ENCODE data around the gene TMEM108. TPM values are rescaled to one million over a fixed set of nuclear protein-coding genes. Genes with fewer than 3 reads are reported as not detected.
"Not testable (repeated sequence)": the region's sequence is repeated elsewhere in the genome, so short reads cannot be mapped to it uniquely, and the experiment has no call there.

TMEM108 gene
- 5.8 and 9.4 TPM in 2 replicates for total RNA-seq (2014; rRNA removed)
- polyA plus RNA-seq (2012): 22.1 TPM

DNA sequence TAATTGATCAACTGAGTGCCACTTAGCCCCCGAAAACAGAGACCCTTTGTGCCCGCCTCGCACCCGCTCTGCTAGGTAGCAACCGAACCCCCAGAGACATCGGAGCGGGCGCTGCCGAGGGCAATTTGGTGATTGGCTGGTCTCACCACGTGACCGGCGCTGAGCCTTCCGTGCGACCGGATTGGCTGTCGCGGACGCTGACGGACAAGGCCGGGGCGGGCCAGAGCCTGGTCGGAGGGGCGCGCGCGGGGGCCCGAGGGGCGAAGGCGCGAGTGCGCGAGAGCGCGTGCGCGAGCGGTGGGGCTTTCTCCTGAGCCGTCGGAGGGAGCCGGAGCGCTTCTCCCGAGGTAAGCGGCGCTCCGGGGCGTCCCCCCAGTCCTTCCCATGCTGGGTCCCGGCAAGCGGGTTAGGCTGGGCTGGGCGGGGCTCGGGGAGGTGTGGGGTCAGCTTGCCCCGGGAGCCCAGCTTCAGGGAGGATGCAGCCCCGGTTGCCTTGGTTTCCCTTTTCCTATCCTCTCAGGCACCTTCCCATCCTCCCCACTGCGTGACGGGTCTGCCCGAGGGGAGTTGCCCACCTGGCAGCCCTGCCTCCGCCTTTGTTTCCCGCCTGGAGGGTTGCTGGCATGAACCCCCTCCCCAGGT lies at the start of gene TMEM108:
Gene TMEM108 (plus strand): TSS at position 303 of the 642 bp plus-strand sequence.
- peak; percentile 77 for DNase-seq (ENCODE audit: low read depth)

DNA sequence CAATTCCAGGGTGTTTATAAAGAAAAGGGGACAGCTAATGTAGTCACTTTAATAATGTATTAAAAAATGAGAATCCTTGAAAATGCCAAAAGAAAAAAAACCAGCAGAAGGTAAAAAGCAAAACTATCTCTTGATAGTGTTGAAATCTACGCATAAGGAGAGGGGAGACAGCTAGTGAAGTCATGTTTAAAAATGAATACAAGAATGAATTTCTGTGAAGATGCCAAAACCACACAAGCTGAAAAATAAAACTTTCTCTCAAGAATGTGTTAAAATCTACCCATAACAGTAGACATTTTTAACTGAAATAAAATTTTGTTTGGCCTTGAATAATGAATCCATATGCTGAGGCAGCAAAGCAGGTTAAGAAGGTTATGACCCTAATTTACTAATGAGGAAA lies 42.2 kb upstream of the TMEM108 start:
- DNase-seq (ENCODE audit: low read depth): no peak

DNA sequence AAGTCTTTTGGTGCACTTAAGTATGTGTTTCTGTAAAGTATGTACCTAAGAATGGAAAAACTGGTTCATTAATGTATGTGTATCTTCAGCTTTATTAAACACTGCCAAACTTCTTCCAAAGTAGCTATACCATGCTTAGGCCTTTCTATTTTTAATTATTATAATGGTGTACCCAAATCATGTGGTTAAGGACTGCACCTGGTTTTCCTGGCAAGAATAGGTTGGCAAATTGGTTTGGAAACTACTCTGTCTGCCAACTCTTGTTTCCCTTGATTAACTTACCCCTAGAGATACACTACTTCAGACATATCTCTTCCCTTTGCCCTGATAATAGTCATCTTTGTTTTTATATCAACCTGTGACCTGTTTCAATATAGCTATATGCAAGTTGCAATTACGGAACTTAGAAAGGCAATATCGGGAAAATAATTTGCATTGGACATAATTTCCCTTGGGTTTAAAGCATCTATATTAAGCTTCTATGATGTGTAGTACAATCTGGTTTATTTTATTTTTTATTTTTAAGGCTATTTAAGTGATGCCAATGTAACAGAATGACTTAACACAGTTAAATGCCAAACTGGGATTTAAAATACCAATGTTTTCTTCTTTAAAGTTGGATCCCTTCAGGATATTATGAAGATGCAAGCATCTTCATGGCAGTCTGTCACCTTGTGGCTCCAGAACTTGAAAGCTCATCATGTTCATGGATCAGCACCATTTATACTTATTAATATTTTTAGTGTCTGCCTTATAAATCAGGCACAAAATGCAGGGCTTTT lies 40.6 kb upstream of the TMEM108 start:
- no peak for DNase-seq (ENCODE audit: low read depth)

DNA sequence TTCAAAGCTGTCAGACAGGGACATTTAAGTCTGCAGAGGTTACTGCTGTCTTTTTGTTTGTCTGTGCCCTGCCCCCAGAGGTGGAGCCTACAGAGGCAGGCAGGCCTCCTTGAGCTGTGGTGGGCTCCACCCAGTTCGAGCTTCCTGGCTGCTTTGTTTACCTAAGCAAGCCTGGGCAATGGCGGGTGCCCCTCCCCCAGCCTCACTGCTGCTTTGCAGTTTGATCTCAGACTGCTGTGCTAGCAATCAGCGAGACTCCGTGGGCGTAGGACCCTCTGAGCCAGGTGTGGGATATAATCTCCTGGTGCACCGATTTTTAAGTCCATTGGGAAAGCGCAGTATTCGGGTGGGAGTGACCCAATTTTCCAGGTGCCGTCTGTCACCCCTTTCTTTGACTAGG lies 33.2 kb upstream of the TMEM108 start:
- not testable (repeated sequence) for DNase-seq (ENCODE audit: low read depth)

DNA sequence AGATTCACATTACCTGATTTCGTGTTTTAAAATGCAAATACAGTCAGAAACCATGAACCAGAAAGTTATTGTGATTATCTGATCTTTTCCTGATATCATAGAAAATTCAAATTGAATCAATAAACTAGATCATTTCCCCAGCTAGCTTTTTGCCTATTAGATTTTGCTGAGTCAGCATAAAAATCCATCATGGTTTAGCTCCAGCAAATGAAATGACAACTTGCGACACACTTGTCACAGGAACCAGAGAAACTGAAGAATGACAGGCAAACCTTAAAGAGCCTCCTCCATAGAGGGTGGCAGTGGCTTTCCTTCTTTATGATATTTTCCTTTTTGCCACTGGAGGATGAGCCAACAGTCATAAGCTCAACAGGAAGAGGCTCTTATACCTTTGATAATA lies 30.6 kb upstream of the TMEM108 start:
- no peak for DNase-seq (ENCODE audit: low read depth)

DNA sequence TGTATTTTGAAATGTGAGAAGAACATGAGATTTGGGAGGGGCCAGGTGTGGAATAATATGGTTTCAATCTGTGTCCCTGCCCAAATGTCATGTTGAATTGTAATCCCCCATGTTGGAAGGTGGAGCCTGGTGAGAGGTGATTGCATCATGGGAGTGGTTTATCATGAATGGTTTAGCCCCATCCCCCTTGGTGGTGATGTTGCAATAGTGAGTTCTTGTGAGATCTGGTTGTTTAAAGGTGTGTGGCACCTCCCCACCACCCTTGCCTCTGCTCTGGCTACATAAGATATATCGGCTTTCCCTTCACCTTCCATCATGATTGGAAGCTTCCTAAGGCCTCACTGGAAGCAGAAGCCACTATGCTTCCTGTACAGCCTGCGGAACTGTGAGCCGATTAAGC lies 23.9 kb upstream of the TMEM108 start:
- no peak for DNase-seq (ENCODE audit: low read depth)

DNA sequence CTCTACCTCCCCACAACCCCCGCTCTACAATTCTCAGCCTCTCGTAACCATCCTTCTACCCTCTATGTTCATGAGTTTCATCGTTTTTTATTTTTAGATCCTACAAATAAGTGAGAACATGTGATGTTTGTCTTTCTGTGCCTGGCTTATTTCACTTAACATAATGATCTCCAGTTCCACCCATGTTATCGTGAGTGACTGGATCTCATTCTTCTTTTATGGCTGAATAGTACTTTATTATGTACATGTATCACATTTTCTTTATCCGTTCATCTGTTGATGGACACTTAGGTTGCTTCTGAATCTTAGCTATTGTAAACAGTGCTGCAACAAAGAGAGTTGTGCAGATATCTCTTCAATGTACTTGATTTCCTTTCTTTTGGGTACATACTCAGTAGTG lies 22.6 kb upstream of the TMEM108 start:
- DNase-seq (ENCODE audit: low read depth): not testable (repeated sequence)

DNA sequence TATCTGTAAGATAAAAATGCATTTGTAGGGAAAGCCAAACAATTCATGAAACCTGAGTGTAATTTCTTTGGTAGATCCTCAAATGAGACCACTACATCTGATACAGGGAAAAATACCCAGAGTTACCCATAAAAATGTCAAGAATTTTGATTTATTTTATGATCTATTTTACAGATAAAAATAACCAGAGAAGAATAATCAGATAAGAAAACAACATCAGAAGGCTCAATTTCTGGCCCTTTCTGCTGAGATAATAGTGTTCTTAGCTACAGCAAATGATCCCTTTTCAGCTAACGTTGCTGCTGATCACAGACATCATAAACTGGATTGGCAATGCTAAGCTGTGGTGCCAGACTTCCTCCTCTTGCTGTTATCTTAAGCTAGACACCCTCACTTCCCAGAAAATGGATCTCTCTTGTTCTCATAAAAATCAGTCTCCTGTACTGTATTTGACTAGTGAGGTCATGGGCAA lies 21.3 kb upstream of the TMEM108 start:
- no peak for DNase-seq (ENCODE audit: low read depth)

DNA sequence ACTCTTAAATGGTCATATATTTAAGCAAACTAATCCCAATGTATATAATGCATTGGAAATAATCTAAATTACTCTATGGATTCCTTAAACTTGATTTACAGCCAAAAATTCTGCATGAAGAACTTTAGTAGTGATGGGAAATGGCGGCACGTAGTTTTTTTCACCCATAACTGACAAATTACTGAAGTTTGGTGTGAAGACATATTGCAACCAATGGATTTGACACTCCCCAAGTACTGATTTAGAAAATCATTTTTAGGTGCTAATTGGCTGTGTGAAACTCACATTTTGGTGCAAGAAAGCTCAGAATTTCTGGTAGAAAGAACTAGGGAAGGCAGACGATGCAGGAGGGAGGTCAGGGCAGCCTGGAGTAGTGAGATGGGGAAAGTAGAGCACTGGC lies 19.3 kb upstream of the TMEM108 start:
- DNase-seq (ENCODE audit: low read depth): no peak

DNA sequence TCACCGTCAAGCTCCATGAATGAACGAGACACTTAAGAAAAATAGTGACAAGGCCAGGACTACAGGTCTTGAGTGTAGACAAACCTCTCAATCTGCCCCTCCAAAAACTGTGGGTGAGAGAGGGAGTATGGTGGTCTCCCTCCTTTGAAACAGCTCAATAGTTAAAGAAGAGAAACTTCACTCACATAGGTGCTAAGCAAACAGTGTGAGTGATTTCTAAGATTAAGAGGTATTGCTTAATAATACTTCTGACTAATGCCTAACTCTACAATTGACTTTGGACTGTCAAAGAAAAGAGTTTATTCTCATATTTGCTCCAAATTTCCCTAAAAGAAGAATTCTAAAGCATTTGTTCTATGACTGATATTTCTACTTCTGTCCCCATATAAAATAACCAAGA lies 17.0 kb upstream of the TMEM108 start:
- no peak for DNase-seq (ENCODE audit: low read depth)

DNA sequence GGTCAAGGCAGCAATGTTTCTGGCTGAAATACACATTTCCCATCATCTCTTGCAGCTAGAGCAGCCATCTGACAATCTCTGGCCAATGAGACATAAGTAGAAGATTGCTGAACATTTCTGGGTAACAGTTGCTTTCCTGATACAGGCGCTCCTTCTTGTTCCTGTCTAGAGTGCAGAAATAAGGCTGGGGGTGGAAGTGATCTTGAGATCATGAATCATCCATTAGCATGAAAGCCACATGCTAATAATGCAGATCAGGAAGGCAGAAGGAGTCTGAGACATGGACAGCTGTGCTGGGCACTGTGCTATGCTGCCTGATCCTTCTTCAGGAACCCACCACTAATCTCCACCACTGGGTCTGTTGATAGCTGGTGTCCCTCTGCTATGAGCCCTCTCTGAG lies 14.8 kb upstream of the TMEM108 start:
- DNase-seq (ENCODE audit: low read depth): peak; percentile 39

DNA sequence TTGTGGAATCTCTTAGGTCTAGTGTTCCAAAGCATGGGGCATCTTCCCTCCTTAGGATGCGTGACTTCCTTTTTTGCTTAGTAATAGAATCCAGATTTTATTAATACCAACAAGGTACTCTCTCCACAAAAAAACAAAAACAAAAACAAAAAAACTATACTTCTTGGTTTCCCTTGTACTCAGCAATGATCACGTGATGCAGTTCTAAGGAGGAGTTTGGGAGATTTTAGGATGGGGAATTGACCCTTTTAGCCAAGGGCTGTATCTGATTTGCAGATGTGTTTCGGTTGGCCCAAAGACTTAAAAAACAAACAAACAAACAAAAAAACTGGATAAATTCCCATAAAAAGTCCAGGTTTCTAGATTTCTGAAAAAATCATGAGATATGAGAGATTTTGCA lies 12.6 kb upstream of the TMEM108 start:
- no peak for DNase-seq (ENCODE audit: low read depth)

DNA sequence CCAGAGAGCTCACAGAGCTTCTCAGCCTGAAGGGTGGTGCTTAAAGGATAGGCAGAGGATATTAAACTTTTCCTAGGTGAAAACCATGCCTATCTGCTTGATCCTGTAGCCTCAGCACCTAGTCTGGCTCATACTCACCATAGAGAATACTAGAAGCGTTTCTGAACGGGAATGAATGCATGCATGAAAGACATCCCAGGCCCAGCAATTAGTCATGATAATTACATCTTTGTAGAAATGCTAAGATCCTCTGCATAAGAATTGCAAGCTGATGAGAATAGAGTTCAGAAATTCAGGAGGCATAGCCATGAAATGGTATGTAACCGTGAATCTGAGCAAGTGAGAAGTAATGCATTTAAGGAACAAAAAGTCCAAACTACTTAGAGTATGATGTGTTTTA lies 5.9 kb upstream of the TMEM108 start:
- no peak for DNase-seq (ENCODE audit: low read depth)

DNA sequence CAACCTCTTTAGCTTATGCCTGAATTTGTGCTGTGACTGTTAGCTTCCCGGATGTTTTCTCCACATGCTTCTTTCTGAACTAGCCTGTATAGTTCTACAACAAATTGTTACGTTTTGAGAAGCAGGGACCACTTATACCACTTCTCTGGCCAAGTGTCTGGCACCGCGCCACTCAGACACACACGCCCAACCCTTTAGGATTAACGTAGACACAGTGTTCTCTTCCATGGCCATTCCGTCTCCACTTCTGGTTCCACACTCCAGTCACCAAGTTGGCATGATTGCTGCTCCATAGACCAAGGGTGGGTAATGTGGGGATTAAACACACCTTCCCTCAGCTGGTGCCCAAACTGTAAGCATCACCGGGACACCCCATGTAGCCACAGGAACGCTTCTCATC lies 755 bp upstream of the TMEM108 start:
- DNase-seq (ENCODE audit: low read depth): no peak

DNA sequence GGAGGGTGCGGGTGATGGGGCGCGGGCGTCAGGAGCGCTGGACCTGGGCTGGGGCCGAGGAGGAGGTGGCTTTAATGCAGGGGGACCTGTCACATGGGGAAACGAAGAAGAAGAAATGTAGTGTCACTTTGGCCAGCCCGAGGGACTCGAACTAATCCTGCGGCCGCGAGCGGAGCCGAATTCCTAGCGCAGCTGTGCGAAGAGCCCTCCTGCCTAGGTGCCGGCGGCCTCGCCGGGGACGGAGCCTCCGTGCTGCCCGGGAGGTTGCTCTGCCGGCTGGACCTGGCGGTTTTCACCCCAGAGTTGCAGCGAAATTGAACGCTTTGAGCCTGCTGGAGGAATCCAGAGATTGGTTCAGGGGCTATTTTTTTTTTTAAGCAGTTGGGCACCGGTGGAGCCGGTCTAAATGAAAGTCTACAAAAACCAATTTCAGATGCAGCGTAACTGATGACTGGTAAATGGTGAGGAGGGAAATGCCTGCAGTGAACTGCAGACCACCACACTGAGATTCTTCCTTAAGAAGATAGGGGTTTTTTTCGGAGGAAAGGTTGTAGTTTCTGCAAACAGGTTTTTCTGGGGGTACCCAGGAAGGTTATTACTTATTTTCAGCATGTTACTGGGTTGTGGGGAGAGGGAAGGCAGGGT lies 662 bp downstream of the TMEM108 start:
- peak; percentile 25 for DNase-seq (ENCODE audit: low read depth)

DNA sequence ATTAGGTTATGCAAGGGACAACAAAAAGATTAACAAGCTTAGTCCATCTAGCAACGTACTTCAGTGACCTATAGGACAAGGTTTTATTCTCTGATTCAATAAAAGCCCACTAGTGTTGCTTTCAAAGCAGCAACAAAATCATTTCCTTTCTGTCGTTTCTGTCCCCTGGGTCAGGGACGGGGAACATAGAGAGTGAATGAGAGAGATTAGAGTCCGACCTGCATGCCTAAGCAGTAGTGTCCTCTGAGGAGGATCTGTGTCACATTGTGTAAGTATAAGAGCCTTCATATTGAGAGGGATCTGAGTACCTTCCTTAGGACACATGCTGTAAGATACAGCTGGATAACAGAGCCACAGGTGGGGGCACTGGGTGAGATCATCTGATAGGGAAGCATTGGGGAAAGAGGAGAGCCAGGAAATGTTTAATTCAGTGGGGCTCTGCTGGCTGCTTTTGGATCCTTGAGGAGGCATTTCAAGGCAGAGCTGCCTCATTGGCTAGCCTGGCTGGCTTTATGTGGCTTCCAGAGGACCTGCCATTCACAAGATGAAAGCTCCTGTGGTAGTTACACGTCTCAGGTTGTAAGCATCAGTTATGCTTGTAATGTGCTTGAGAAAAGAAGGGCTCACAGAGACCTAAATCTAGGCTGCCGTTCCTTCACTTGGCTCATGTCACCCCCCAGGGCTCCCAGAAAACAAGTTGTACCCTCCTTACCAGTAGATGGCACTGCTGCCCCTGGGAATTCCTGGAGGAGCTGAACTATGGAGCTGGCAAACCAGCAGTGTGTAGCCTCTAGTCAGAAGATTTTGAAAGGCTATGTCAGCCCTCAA lies 2.7 kb downstream of the TMEM108 start:
- peak; percentile 80 for DNase-seq (ENCODE audit: low read depth)

DNA sequence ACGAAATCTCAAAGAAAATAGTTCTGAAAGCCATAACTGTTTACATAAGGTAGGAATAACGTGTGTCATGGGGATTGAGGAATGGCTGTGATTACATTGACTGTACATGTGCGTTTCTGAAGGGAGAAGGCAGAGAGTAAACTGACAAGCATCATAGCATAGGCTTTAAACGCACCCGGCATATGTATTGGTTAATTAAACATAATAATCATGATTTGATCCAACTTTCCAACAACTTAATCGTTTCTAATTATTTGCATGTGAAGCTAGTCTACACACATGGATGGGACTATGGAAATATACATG lies 3.3 kb downstream of the TMEM108 start:
- DNase-seq (ENCODE audit: low read depth): no peak

DNA sequence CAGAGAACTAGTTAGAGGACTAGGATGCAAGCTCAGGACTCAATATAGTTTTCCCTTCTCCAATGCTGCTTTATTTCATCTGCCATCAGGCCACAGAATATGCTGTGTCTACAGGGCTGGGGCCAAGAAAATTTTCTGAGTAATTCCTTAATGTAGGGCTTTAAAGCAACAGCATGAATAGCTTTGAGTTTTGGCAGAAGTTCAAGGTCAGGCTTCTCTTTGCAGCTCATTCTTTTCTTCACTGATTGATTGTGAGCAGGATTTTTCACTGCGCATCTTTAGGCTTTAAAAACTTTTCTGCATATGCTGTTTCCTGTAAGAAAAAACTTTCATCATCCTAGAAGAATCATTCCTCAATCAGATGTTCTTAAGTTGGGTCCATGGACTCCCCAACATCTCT lies 4.6 kb downstream of the TMEM108 start:
- no peak for DNase-seq (ENCODE audit: low read depth)

DNA sequence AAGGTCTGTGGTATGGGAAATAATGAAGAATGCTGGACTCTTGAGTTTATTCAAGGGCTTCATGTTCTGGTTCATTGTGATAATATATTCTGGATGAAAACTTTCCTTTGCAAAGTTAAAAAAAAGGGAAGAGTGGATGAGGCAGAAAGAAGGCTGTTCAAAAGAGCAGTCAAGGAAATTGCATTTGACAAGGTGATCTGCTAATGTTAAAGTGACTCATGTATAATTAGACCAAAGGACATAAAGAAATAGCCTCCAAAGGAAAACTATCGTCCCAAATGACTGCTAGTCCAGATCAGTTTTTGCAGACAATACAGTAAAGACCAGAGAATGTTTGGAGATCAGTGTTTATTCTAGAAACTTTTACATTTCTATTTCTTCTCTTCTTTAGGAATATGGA lies 9.8 kb downstream of the TMEM108 start:
- no peak for DNase-seq (ENCODE audit: low read depth)

DNA sequence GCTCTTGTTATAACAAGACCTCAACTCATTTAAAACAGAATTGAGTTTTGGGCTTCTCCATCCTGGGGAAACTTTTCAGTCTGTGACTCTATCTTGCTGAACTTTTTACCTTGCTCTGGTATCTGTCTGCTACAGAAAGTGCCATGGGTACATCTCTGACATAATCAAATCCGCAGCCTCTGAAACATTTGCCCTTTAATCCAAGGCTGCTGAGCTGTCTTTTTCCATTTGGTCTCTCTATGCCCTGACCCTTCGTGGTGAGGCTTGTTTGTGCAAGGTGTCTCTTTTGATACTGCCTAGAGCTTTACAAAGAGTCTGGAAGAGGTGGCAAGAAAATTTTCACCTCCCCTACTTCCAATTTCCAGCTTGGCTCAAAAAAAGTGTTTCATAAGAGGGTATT lies 11.3 kb downstream of the TMEM108 start:
- no peak for DNase-seq (ENCODE audit: low read depth)

DNA sequence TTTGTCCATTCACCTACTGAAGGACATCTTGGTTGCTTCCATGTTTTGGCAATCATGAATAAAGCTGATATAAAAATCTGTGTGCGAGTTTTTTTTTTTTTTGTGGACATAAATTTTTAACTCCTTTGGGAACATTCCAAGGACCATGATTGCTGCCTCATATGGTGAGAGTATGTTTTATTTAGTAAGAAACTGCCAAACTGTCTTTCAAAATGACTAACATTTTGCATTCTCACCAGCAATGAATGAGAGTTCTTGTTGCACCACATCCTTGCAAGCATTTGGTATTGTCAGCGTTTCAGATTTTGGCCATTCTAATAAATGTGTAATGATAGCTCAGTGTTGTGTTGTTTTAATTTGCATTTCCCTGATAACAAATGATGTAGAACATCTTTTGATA lies 12.7 kb downstream of the TMEM108 start:
- no peak for DNase-seq (ENCODE audit: low read depth)

DNA sequence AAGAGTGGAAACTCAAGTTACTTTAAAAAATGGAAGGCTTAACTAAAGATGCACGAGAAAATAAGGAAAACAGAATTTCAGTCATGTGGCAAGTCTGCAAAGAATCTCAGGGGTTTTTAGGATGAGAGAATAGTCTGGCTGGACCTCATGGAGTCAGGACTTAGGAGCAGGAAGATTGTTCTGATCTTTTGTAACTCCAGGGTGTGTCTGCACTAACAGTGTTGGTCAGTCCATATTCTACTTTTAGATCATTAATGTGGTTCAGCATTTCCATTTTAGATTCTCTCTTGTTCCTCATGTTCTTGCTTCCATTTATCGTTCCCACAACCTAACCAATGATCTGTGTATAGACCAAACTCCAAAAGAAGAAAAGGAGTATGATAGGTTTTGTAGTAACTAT lies 15.3 kb downstream of the TMEM108 start:
- no peak for DNase-seq (ENCODE audit: low read depth)

All from LHCN-M2 (cell line).